Small intestine (tissue), 4 donors: Measurements from ENCODE around the gene TRAPPC12. TPM values are rescaled to one million over a fixed set of nuclear protein-coding genes. Genes with fewer than 3 reads are reported as not detected.

ENCODE experiments used
- polyA plus RNA-seq, 4 donors: library from polyadenylated mRNA; stranded (reverse) in 3 of 4; unstranded in 1 of 4; fragments of 200-250 nt in 3 of 4; fragments of 120-200 nt in 1 of 4; gene quantifications; one replicate each; pipeline versions ENCODE4 v1.2.1 to v1.2.3, GENCODE V29; 2013
- donor health status: healthy with polysubstance abuse.
- donor health status: Bipolar disorder and iron deficiency.
- donor health status: healthy.

TRAPPC12 gene
- polyA plus RNA-seq, 4 donors, result 43.9 to 120 (median 87.9) TPM

Other genes with a start within 250 kb of the TRAPPC12 start
- gene EIPR1, start 1.9 kb upstream of the TRAPPC12 start, polyA plus RNA-seq, result 10 to 100 TPM; 16.8 to 28.5 (median 19.5) TPM
- gene ADI1, start 139.8 kb downstream of the TRAPPC12 start, polyA plus RNA-seq, result 100 to 1,000 TPM in 2 of 4 donors, 10 to 100 TPM in 2; 65.4 to 615 (median 197) TPM
- gene RNASEH1, start 178.6 kb downstream of the TRAPPC12 start, polyA plus RNA-seq, result 10 to 100 TPM in 2 of 4 donors, 1 to 10 TPM in 2; 5.1 to 16.4 (median 9.6) TPM
- gene RPS7, start 195.6 kb downstream of the TRAPPC12 start, polyA plus RNA-seq, result 1,000 to 10,000 TPM; 1,641 to 2,574 (median 2,254) TPM
- 1 to 10 TPM in 3 of 4 donors, not detected in 1; 1.0 to 4.1 (median 2.2) TPM for gene COLEC11, start 215.4 kb downstream of the TRAPPC12 start, polyA plus RNA-seq